HG02642 (cell line): Measurements from ENCODE around the gene XG.
"Not testable (repeated sequence)": the region's sequence is repeated elsewhere in the genome, so short reads cannot be mapped to it uniquely, and the experiment has no call there.

ENCODE experiments used
- ATAC-seq: cut with Tn5 transposase; IDR thresholded peaks from one replicate; pipeline ENCODE4 v1.9.1; 2021; ENCODE audit warnings: mild to moderate bottlenecking; ENCODE audit not compliant: unreplicated experiment, poor library complexity

Gene XG

DNA sequence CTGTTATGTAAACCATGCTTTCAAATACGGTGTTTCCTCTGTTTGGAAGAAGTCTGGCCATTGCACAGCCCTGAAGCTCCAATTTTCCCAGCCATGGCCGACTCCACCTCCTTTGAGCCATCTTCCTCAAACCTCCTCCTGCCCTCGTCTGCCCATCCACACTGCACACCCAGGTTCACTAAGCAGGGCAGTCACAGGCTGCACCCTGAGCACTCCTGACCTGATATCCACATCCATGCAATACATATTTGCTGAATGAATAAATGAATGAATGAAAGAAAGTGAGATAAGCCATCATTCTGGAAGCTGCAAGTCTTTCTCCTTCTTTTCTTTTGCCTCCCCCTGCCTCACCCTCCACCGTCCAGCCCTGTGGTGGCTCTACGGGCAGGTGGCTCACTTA, 22.2 kb downstream of the XG start:
- ATAC-seq: no peak

DNA sequence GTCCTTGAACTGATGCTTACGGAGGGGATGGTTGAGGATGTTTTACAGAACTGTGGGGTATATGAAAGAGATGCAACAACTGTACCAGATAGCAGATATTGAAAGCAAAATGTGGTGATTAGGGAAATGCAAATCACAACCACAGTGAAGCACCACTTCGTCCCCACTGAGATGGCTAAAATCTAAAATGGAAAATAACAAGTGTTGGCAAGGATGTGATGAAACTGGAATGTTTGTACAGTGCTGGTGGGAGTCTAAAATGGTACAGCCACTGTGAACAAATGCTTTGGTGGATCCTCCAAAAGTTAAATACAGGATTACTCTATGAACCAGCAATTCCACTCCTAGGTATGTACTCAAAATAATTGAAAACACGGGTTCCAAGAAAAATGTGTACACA, 22.9 kb downstream of the XG start:
- ATAC-seq: no peak

DNA sequence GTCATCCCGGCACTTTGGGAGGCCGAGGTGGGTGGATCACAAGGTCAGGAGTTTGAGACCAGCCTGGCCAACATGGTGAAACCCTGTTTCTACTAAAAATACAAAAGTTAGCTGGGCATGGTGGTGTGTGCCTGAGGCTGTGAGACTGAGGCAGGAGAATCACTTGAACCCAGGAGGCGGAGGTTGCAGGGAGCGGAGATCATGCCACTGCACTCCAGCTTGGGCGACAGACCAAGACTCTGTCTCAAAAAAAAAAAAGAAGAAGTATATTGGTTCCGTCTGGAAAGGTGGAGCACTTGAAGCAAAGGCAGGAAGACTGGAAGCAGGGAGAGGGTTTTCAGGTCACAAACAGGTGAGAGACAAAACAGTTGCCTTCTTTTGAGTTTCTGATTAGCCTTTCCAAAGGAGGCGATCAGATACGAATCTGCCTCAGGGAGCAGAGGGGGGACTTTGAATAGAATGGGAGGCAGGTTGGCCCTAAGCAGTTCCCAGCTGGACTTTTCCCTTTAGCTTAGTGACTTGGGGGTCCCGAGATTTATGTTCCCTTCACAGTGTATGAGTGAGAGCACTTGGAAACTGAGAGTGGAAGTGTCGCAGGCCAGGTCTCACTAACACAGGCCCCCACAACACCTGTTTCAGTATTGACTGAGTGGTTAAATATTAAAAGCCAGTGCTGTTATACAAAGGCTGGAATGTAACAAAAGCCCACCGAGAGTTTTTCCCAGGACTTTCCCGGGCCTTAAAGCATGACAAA, 28.8 kb downstream of the XG start:
- ATAC-seq: not testable (repeated sequence)

DNA sequence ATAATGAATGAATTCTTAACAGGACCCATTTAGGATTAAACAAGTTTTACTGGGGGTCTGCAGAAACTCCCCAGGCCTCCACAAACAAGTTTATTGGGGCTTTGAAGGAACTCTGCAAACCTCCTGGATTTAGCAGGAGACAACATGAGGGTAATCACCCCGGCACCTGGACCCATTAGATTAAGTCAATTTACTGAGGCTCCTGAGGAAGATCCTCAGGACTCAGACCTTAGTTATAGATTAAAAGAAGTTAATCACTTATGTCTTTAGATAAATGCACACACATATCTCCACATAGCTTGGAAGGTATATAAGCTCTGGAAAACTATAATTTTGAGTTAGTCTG, 29.4 kb downstream of the XG start:
- ATAC-seq: no peak

DNA sequence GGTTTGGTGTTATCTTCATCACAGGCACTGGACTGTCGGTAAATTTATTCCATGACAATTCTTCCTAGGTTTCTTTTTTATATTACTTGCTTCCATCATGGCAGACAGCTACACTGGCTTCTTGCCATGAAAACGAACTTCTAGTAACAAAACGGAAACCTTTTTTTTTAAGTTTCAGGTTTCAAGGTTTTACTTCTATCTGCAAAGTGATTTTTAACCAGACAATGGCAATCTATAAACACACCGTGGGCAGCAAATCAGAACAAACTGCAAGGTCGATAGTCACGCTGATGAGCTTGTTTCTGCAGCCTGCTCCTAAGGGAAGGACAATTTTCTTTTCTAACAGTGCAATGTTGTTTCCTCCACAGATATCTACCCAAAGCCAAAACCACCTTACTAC, 29.9 kb downstream of the XG start:
- ATAC-seq: no peak

DNA sequence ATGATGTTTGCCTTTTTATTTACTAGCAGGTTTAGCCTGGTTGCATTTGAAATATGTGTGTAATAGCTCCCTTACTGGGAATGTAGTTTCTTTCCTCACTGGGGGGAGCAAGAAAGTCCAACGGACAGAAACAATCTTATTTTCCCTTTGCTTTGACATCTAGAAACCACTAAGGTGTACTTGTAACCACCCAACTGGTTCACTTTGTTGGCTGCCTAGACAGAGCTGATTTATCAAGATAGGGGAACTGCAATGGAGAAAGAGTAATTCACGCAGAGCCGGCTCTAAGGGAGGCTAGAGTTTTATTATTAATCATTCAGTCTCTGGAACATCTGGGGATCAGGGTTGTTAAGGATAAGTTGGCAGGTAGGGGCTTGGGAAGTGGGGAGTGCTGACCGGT, 30.3 kb downstream of the XG start:
- no peak for ATAC-seq

DNA sequence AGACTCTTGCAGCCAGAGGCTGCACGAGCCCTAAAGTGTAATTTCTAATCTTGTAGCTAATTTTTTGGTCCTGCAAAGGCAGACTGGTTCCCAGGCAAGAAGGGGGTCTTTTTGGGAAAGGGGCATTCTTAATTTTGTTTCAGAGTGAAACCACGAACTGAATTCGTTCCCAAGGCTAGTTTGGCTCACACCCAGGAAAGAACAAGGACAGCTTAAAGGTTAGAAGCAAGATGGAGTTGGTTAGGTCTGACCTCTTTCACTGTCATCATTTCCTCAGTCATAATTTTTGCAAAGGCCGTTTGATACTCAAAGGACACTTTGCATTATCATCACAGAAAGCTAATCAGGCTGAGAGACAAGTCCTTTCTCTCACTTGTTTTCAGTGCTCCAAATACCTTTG, 30.9 kb downstream of the XG start:
- ATAC-seq: no peak

DNA sequence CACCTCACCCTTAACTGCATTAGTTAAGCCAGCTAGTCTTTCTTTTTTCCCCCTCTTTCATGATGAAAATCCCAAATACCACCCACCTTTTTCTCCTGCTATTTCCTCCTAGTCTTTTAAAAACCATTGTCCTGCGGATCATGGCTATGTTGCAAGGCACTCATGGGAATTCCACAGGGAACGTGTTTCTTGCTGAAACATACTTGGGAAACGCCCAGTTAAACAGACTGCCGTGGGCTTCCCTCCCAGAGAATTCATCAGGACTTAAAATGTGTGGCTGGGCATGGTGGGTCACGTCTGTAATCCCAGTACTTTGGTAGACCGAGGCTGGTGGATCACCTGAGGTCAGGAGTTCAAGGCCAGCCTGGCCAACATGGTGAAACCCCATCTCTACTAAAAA, 32.2 kb downstream of the XG start:
- ATAC-seq: no peak

DNA sequence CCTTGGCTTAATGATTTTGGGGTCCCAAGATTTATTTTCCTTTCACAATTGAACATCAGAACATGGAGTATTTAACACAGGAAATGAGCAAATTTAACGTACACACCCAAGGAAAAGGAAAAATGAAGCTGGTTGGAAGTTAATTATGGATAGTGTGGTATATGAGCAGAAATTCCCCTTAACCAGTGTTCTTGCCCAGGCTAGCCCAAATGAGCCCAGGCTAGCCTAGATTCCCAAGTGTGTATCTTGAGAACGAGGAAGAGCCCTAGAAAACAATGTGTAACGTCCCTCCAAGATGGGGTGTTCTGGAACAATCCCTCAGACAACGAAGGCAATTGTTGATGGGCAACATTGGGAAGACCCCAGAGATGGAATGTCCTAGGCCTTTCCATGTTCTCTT, 33.7 kb downstream of the XG start:
- ATAC-seq: no peak

DNA sequence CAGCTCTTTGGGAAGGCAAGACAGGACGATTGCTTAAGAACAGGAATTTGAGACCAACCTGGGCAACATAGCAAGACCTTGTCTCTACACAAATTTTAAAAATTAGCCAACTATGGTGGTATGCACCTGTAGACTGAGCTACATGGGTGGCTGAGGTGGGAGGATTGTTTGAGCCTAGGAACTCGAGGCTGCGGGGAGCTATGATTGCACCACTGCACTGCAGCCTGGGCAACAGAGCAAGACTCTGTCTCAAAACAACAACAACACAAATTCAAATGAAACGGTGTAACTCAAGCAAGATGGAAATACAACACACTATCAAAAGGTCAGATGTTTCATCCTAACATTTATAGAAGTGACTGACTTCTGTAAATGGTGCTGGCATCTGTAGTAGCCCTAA, 37.1 kb downstream of the XG start:
- ATAC-seq: no peak

DNA sequence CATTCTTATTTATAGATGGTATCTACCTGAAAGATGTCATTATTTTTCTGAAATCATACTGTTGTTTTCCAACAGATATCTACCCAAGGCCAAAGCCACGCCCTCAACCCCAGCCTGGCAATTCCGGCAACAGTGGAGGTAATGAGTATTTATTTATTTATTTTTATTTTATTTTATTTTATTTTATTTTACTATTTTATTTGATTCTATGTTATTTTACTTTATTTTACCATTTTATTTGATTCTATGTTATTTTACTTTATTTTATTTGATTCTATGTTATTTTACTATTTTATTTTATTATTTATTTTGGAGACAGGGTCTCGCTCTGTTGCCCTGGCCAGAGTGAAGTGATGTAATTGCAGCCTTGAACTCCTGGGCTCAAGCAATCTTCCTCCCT, 37.7 kb downstream of the XG start:
- no peak for ATAC-seq

DNA sequence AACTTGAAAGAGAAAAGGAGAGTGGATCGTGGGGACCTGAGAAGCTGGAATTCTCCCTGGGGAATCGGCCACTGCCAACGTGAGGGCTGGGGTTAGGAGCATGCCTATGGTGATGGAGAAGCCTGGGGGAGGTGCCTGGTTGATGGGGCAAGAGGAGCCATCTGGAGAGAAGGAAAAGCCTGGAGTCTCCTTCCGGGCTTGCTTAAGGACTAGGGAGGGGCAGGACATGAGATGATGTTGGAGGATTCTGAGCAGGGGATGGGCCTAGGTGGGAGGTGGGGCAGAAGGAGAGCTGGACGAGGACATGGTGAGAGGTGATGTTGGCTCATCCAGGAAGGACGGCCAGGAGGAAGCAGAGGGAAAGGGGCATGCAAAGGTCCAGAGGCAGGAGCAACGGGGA, 41.9 kb downstream of the XG start:
- no peak for ATAC-seq

DNA sequence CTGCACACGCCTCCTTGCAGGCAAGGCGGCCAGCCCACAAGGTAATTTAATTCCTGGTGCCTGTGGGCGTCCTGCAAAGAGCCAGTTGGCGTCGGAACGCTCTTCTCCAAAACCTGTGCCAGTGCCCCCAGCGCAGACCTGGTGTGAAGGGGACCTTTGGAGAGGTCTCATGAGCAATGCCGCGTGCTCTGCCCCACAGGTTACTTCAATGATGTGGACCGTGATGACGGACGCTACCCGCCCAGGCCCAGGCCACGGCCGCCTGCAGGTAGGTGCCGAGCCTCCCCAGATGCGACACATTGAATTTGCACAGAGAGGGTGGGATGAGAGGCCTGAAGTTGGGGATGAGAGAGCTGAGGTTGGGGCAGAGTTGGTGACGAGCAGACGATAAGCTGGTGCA, 42.5 kb downstream of the XG start:
- no peak for ATAC-seq

DNA sequence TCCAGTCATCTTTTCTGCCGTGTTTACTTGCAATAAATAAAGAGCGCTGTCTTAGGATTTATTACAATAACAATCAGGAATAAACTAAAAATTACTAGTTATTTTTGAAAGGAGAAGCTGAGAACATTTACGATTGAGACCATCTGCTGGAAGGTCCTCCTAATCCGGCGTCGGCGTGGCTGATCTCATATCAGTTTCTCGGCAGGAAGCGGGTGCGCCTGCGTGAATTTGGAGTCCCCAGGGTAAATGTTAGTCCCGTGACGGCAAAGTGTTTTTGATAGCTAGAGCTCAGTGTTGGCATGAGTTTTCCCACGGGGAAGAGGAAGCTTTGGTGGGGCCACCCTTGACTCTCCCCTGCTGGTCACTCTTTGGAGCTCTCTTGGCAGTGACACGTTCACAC, 45.0 kb downstream of the XG start:
- ATAC-seq: not testable (repeated sequence)

DNA sequence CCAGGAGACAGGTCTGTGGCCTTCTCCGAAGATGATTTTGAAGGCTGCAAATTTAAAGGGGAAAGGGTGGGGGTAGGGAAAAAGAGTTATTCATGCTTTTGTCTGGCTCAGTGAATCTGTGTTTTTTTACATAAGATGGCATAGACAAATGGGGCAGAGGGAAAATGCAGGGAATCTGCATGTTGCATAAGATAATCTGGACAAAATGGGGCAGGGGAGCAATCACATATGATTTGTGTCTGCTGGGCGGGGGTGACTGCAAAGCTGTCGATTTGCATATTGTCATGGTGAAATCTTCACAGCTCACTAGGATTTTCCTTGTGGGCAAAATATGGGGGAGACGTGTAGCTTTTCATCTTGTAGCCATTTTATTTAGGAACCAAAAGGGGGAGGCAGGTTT, 47.5 kb downstream of the XG start:
- ATAC-seq: no peak

DNA sequence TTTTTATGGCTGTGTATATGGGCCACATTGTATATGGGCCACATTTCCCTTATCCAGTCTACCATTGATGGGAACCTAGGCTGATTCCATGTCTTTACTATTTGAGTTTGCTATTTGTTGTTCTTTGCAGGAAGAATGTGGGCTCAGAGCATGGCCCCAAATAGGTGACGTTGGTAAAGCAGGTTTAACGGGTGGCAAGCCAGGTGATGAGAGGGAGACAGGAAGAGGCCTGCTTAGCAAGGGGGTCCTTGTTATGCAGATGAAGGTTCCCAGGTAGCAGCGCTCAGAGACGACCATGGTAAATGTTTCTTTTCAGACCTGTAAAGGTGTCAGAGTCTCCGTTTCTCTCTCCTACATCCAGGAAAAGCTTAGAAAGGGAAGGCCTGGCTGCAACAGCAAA, 48.1 kb downstream of the XG start:
- ATAC-seq: not testable (repeated sequence)

DNA sequence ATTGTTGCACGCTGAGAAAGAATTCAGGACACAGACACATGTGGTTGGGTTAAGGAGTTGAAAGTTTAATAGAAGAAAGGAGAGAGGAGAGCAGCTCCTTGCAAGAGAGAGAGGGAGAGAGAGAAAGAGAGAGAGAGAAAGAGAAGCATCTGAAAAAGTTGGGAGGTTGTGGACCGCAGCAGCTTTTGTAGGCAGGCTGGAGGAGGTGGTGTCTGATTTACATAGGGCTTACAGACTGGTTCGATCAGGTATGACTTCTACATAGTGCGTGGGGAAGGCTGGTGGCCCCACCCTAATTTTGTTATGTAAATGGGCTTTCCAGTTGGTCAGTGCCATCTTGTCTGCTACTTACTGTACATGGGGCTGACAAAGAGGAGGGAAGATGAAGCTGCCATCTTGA, 49.4 kb downstream of the XG start:
- ATAC-seq: no peak

DNA sequence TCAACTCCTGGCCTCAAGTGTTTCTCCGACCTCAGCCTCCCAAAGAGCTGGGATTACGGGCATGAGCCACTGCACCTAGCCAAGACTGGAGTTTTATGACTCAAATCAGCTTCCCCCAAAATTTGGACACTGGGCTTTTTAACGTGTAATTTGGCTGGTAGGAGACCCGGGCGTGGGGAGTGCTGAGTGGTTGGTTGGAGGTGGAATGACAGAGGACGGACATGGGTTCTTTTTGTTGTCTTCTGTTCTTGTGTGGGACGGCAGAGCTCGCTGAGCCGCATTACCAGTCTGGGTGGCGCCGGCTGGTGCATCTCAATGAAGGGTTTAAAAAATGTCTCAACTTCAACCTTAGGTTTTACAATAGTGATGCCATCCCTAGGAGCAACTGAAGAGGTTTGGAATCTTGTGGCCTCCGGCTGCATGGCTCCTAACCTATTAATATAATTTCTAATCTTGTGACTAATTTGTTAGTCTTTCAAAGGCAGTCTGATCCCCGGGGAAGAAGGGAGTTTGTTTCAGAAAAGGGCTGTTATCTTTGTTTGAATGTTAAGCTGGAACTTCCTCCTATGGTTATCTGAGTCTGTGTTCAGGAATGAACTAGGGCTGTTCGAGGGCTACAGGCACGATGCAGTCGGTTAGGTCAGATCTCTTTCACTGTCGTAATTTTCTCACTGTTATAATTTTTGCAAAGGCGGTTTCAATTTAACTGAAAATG, 50.7 kb downstream of the XG start:
- not testable (repeated sequence) for ATAC-seq

DNA sequence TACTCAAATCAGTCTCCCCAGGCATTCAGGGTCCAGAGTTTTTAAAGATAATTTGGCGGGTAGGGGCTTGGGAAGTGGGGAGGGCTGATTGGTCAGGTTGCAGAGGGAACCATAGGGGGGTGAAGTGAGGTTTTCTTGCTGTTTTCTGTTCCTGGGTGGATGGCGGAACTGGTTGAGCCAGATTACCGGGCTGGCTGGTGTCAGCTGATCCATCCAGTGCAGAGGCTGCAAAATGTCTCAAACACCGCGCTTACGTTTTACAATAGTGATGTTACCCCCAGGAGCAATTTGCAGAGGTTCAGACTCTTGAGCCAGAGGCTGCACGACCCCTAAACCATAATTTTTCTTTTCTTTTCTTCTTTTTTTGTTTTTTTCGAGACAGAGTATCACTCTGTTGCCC, 51.6 kb downstream of the XG start:
- ATAC-seq: not testable (repeated sequence)

DNA sequence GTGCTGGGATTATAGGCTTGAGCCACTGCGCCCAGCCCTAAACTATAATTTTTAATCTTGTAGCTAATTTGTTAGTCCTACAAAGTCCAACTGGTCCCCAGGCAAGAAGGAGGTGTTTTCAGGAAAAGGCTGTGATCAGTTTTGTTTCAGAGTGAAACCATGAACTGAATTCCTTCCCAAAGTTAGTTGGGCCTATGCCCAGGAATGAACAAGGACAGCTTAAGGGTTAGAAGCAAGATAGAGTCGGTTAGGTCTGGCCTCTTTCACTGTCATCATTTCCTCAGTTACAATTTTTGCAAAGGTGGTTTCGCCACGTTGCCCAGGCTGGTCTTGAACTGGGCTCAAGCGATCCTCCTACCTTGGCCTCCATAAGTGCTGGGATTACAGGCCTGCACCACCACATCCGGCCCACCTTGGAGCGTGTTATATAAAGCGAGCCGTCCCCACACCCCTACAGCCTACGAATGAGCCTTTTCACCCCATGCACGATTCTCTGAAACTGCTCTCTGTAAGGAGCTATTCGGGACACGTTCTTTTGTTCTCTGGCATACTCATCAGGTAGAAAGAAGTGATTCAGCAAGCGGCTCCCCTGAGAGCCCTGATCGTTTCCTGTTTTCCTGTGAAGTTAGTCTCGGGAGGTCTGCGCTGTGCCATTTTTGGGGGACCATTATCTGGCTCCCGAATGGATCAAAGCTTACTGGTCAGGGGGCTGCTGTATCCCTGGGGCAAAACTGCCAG, 52.4 kb downstream of the XG start:
- not testable (repeated sequence) for ATAC-seq

DNA sequence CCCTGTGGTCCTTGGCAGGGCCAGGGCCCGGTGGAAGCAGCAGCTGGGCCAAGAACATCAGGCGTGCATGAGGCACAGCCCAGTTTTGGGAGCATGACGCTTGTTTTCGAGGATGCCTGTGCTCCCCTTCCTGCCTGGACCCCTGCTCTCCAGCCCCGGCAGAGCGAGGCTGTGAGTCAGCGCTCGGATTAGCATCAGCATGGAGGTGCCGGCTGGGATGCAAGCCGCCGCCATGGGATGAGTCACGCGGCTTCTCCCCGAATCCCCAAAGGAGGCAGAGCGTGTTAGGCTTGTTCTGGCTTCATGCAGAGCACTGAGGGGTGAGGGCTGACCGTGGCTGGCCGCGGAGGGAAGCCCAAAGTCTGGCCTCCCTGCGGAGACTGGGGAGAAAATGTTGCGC, 53.0 kb downstream of the XG start:
- ATAC-seq: not testable (repeated sequence)

DNA sequence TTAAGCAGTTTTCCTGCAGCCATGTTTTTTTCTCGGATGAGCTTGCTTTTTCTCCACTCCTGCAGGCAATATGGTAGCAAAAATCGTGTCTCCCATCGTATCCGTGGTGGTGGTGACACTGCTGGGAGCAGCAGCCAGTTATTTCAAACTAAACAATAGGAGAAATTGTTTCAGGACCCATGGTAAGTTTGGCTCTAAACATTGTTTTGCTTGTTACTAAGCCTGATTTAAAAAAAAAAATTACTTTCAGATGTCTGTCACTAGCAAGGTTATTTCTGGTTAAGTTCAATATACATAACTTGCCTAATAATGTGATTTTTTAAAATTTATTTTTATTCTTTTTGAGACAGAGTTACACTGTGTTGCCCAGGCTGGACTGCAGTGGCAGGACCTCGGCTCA, 59.4 kb downstream of the XG start:
- no peak for ATAC-seq
